COLO668 (cell line): ENCODE measurements around the gene MAPT.

Experiments
- DNase-seq: peaks from one replicate; lab custom pipeline; 2025; ENCODE audit not compliant: unreplicated experiment; lab: John Stamatoyannopoulos, UW

The MAPT gene

GRCh38 chr17:45986056-45986455, 91.7 kb downstream of the MAPT start:
- DNase-seq = no peak

- DNase-seq = no peak
Measured at GRCh38 chr17:45987706-45988105, 93.4 kb downstream of the MAPT start.

GRCh38 chr17:45989759-45990158, 95.4 kb downstream of the MAPT start:
- DNase-seq = no peak

DNA sequence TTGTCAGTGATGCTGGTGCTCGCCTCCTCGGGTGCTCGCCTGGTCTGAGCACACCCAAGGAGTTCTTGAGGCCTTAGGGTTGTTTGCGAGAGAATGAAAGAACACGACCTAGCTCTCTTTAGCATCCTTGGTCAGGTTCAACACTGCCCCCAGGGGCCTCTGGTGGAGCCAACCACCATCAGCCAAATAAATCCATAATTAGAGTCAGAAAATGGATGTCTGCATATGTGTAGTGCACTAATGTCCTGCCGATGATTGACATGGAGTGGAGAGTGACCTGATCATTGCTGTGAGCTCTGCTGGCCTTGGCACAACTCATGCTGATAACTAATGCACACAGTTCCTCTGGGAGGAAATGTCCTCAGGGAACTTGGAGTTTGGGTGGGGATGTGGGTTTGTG, 96.5 kb downstream of the MAPT start:
- DNase-seq = no peak

GRCh38 chr17:45991341-45991740, 97.0 kb downstream of the MAPT start:
- no peak for DNase-seq

DNA sequence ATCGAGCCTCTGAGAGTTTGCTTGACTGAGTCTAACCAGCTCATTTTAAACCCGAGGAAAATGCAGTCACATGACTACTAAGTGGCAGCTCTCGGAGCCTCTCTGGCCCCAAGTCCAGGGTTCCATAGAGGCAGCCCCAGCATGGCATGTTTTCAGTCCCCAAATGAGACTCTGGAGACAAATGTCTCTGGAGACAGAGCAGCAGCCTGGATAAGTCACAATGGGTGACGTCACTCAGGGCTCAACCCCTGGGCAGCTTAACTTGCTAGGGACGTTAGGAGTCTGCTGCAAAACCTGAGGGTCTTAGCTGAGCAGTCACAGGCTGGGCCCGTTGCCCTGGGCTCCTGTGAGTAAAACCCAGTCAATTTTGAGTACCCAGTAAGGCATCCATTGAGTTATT, 97.8 kb downstream of the MAPT start:
- DNase-seq = no peak

DNA sequence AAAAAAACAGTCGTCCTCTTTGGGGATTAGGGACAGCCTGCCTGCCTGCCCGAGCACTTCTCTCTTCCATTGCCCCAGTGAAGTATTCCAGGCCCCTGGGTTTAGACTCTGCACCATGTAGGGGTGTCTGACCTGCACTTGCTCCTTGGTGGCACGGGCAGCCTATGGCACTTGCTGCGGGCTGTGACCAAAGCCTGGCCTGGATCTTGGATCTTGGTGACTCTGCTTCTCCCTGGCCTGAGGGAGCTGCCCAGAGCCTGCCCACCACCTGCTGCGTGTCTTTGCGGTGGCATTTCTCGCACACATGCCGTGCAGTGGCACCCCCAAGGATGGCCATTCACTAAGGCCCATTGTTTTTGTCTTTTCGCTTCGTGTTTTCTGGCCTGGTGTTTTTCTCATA, 98.5 kb downstream of the MAPT start:
- DNase-seq = no peak

DNA sequence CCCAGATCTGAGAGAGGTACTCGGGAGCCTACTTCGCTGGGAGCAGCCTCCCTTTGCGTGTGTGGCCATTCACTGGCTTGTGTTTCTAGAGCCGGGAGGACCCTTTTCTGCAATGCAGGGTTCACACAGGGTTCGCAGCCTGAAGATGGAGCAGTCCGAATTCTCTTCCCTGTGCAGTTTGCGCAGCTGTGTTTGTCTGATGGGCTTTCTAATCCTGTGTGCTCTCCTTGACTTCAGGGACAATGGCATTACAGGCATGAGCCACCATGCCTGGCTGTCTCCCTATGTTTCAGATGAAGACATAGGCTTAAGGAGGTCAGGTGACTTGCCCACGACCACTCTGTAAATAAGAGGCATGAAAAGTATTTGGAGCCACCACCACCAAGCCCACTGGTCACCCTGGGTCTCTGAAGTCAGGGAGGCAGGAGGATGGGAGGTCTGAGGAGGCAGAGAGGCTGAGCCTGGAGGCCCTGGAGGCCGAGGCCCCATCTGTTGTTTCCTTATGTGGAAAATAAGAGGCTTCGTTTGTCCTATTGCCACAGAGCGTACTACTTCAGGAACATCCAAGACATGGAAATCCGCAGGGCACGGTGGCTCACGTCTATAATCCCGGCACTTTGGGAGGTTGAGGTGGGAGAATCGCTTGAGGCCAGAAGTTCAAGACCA, 99.7 kb downstream of the MAPT start:
- DNase-seq = no peak

GRCh38 chr17:45994987-45995386, 100.6 kb downstream of the MAPT start:
- DNase-seq = no peak

DNA sequence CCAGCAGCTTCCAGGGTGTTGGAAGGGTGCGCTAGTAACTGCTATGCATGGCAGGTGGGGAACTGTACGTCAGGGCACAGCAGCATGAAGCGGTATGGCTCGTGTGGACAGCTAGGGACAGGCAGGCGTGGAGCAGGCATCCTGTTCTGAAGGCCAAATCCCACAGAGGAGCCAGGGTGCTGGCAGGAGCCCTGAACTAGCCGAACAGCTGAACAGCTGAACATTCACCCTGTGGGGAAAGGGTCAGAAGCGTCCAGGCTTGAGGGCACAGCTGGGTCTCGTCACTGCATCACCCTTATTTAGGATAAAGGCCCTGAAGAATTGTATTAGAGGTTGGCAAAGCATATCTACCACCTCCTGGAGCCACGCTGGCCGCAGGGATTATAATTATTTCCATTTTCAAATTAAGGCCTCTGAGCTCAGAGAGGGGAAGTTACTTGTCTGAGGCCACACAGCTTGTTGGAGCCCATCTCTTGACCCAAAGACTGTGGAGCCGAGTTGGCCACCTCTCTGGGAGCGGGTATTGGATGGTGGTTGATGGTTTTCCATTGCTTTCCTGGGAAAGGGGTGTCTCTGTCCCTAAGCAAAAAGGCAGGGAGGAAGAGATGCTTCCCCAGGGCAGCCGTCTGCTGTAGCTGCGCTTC, 101.4 kb downstream of the MAPT start:
- DNase-seq = no peak

- DNase-seq = no peak
Measured at GRCh38 chr17:45996282-45996937, 102.1 kb downstream of the MAPT start.

- no peak for DNase-seq
Measured at GRCh38 chr17:45997166-45997565, 102.8 kb downstream of the MAPT start.

DNA sequence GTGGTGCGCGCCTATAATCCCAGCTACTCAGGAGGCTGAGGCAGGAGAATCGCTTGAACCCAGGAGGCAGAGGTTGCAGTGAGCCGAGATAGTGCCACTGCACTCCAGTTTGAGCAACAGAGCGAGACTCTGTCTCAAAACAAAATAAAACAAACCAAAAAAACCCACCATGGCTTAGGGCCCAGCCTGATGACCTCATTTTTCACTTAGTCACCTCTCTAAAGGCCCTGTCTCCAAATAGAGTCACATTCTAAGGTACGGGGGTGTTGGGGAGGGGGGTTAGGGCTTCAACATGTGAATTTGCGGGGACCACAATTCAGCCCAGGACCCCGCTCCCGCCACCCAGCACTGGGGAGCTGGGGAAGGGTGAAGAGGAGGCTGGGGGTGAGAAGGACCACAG, 103.3 kb downstream of the MAPT start:
- DNase-seq = no peak

- no peak for DNase-seq
Measured at GRCh38 chr17:45998987-45999899, 104.9 kb downstream of the MAPT start, which contains the start of gene STH. Gene STH (plus strand): TSS chr17:45999250. CDS start chr17:45999280, 30 bp downstream.

DNA sequence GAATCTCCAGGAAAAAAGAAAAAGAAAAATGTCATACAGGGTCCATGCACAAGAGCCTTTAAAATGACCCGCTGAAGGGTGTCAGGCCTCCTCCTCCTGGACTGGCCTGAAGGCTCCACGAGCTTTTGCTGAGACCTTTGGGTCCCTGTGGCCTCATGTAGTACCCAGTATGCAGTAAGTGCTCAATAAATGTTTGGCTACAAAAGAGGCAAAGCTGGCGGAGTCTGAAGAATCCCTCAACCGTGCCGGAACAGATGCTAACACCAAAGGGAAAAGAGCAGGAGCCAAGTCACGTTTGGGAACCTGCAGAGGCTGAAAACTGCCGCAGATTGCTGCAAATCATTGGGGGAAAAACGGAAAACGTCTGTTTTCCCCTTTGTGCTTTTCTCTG, 105.5 kb downstream of the MAPT start:
- DNase-seq = no peak

DNA sequence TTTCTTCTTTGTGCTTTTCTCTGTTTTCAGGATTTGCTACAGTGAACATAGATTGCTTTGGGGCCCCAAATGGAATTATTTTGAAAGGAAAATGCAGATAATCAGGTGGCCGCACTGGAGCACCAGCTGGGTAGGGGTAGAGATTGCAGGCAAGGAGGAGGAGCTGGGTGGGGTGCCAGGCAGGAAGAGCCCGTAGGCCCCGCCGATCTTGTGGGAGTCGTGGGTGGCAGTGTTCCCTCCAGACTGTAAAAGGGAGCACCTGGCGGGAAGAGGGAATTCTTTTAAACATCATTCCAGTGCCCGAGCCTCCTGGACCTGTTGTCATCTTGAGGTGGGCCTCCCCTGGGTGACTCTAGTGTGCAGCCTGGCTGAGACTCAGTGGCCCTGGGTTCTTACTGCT, 105.9 kb downstream of the MAPT start:
- no peak for DNase-seq

GRCh38 chr17:46000757-46001156, 106.4 kb downstream of the MAPT start:
- DNase-seq = no peak

DNA sequence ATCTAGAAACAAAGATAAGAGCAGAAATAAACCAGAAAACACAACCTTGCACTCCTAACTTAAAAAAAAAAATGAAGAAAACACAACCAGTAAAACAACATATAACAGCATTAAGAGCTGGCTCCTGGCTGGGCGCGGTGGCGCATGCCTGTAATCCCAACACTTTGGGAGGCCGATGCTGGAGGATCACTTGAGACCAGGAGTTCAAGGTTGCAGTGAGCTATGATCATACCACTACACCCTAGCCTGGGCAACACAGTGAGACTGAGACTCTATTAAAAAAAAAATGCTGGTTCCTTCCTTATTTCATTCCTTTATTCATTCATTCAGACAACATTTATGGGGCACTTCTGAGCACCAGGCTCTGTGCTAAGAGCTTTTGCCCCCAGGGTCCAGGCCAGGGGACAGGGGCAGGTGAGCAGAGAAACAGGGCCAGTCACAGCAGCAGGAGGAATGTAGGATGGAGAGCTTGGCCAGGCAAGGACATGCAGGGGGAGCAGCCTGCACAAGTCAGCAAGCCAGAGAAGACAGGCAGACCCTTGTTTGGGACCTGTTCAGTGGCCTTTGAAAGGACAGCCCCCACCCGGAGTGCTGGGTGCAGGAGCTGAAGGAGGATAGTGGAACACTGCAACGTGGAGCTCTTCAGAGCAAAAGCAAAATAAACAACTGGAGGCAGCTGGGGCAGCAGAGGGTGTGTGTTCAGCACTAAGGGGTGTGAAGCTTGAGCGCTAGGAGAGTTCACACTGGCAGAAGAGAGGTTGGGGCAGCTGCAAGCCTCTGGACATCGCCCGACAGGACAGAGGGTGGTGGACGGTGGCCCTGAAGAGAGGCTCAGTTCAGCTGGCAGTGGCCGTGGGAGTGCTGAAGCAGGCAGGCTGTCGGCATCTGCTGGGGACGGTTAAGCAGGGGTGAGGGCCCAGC, 107.3 kb downstream of the MAPT start:
- DNase-seq = no peak

GRCh38 chr17:46002311-46002972, 108.1 kb downstream of the MAPT start:
- peak; percentile 56 for DNase-seq

DNA sequence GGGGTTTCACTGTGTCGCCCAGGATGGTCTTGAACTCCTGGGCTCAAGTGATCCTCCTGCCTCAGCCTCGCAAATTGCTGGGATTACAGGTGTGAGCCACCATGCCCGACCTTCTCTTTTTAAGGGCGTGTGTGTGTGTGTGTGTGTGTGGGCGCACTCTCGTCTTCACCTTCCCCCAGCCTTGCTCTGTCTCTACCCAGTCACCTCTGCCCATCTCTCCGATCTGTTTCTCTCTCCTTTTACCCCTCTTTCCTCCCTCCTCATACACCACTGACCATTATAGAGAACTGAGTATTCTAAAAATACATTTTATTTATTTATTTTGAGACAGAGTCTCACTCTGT, 108.6 kb downstream of the MAPT start:
- no peak for DNase-seq
